Left ventricle myocardium superior (tissue), 1 donor: ENCODE measurements around the gene SIGLEC1. TPM values are rescaled to one million over a fixed set of nuclear protein-coding genes. Genes with fewer than 3 reads are reported as not detected.

Source experiments
- ATAC-seq: fragments of 200-7000 bp; cut with Tn5 transposase; one replicate; pipeline ENCODE4 v1.9.1; 2020; ENCODE audit warnings: mild to moderate bottlenecking, moderate library complexity
- DNase-seq: peaks from one replicate; pipeline ENCODE4 v3.0.0-alpha.2; 2020
- intact Hi-C: fragments of 100-400 bp; cut with micrococcal nuclease; formaldehyde crosslinking; loops from one replicate; pipeline ENCODE4 v1.11.0; 2022
- long read RNA-seq: library from polyadenylated mRNA; unstranded; transcript quantifications from one replicate; pipeline ENCODE4 v2.0.0, GENCODE V29; 2021
- total RNA-seq: library from RNA; stranded (reverse); fragmentation: NEBNext Ultra II Directional; extraction: Animal tissue kit (Norgen Biotek cat#: 25700); gene quantifications from one replicate; pipeline ENCODE4 v1.2.1, GENCODE V29; 2021
- donor health status: DM: no; HTN: yes; CAD: no; lungs with severe emphysema.

Gene SIGLEC1
- 7.1 TPM for total RNA-seq
- long read RNA-seq, partial matches to known transcripts = 5 of 5 reads
- long read RNA-seq, other reads (novel, unspliced or antisense) = 0 of 5 reads

DNA sequence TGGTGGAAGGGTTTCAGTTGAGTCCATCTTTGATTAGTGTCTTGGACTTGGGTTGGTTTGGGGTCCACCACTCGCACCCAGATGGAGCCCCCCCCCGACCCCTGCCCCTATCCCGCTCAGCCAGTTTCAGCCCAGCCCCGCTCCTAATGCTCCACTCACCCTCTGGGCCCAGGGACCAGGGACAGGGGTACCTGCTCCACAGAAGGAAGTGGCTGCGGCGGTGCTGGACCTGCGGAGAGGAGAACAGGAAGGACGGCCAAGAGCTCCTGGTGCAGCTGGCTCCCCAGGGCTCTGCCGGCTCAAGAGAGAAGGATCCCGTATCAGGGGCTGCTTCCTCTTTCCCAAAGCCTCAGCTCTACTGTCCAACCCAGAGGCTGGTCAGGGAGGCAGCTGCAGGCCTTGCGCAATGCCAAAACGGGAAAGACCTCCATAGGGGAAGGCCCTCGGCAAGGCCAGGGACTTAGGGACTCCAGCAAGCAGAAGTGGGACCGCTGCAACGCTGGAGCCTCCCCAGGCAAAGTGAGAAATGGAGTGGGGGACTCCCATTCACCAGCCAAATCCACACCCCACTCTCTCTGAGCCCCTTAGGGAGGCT is at the start of gene SIGLEC1:
SIGLEC1 (minus strand) TSS at position 322 of the 595 bp plus-strand sequence. CDS start 5,472 bp downstream, outside the sequence.
- ATAC-seq (peak; percentile 69), DNase-seq (peak; percentile 77)
- intact Hi-C loops = no loop called here

GRCh38 chr20:3760655-3761348 is 48.4 kb upstream of the SIGLEC1 start:
- no peak for ATAC-seq
- no peak for DNase-seq
- intact Hi-C loops = no loop called here

DNA sequence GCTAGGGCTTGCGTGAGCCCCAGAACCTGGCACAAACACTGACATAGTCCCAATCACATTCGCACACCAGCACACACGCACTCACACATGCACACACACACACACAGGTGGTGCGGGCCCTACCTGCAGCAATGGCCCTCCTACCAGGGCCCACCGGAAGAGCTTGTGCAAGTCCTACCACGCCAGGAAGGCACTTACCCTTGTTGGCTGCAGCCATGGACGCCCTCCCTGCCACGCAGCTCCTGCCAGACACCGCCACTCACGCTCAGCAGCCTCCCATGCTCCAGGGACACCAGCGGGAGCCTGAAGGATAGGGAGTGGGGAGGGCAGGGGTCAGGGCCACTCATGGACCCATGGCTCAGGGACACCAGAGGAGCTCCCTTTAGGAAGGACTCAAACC is 47.5 kb upstream of the SIGLEC1 start:
- intact Hi-C loops = no loop called here

DNA sequence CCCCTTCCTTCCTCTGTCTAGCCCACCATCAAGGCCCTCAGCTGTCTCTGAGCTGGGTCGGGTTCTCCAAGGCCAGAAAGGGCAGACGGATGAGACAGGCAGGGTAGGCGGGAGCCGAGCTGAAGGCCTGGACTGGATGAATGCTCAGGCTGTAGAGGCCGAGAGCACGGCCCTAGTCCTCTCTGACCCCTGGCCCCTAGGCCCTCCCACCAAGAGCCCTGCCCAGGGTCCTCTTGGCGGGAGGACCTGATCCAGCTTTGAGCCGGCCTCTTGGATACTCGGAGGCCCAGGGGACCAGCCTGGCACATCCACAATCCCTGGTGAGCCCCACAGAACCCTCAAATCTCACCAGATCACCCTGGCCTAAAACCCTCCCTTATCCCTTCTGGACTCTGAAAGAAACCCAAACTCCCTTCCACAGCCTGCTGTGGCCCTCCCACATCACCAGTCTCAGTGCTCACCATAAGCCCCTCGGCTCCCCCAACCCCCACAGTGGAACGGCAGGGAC is 47.0 kb upstream of the SIGLEC1 start:
- ATAC-seq (peak; percentile 26), DNase-seq (peak; percentile 28)
- intact Hi-C loops = no loop called here

More for the DNA sequence above, 47.5 kb upstream of the SIGLEC1 start:
- ATAC-seq (no peak), DNase-seq (peak; percentile 21)

DNA sequence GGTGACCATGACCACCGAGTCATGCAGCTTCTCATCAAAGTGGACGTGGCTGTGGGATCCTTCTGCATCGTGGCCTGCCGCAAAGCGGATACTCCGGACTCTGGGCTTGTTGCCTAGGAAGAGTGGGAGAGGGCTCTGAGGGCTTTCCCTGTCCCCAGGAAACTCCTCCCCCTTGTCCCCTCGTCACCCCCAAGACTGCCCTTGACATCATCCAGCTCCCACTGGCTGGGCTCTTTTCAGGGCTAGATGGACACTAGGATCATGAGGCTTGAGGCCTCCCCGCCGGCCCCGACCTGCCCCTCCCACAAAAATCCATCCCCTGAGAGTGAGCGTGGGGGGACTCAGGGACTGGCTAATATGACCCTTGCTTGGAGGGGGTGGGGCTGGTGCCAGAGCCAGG is 46.2 kb upstream of the SIGLEC1 start:
- intact Hi-C loops = no loop called here
- DNase-seq (peak; percentile 47), ATAC-seq (peak; percentile 50)

DNA sequence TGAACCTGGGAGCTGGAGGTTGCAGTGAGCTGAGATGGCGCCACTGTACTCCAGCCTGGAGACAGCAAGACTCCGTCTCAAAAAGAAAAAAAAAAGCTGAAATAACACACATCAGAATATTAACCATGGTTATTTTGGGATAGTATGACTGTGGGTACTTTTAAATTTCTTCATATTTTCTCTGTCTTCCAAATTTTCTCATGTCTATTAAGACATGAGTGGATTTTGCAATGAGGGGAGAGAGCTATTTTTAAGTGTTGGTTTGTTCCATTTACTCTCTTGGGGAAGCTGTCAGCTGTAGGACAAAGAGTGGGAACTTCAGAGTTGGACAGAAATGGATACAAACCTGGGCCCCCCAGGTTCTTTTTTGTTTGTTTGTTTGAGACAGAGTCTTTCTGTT is 44.9 kb upstream of the SIGLEC1 start:
- intact Hi-C loops = no loop called here
- no peak for ATAC-seq
- DNase-seq = no peak

DNA sequence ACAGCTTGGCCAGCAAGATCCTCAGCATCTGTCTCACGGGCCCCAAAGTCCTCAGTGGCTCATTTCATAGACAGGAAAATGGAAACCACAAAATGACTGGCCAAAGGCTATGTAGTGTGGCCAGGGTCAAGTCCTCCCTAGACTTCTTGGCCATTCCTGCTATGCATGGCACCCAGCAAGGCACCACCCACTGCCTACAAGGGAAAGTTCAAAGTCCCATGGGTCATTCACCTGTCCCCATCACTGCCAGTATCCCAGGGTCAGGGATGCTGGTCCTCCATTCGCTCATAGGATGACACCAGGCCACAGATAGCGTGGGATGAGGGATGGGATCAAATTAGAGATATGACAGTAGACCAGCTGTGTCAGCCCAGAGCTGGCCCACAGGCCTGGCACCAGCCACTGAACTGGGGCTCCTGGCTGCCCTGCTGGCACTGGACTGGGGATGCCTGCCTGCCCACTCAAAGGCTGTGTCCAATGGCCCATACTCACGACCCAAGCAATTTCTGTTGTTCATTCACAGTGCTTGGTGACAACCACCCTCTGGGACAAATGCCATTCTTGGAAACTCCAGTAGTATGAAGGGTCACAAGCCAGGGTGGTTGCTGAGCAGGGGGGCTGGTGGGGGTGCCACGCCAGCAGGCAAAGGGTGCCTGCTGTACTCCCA is 43.5 kb upstream of the SIGLEC1 start:
- DNase-seq = peak; percentile 9
- ATAC-seq = no peak
- intact Hi-C loops = no loop called here

DNA sequence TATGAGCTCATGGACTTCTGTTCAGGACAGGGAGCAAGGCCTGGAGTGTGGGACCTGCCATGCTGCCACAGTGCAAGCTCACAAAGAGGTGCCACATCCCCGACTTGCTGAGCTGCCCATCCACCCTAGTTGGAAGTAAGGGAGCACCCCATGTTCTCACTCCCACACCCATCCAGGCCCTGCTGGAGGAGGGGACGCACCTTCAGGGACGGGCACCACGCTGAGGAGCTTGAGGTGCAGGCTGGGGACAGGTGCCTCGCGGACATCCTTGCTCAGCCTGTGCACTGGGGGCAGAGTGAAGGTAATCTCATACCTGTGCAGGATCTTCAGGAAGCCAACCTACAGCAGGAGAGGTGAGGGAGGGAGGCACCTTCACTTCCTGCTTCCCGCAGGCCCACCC is 42.9 kb upstream of the SIGLEC1 start:
- intact Hi-C loops = no loop called here
- ATAC-seq = no peak
- peak; percentile 28 for DNase-seq

- DNase-seq = no peak
- intact Hi-C loops = no loop called here
- ATAC-seq = no peak
Measured at GRCh38 chr20:3754276-3754630, 41.9 kb upstream of the SIGLEC1 start.

GRCh38 chr20:3753501-3754275 is 41.3 kb upstream of the SIGLEC1 start:
- no peak for DNase-seq
- intact Hi-C loops = no loop called here
- ATAC-seq = no peak

GRCh38 chr20:3753098-3753497 is 40.7 kb upstream of the SIGLEC1 start:
- DNase-seq (no peak), ATAC-seq (peak; percentile 71)
- intact Hi-C loops = no loop called here

GRCh38 chr20:3752386-3752759 is 40.0 kb upstream of the SIGLEC1 start:
- ATAC-seq = no peak
- DNase-seq = no peak
- intact Hi-C loops = no loop called here

GRCh38 chr20:3751675-3752385 is 39.4 kb upstream of the SIGLEC1 start:
- intact Hi-C loops = no loop called here
- peak; percentile 78 for DNase-seq
- ATAC-seq = peak; percentile 67

- ATAC-seq (no peak), DNase-seq (no peak)
- intact Hi-C loops = no loop called here
Measured at GRCh38 chr20:3751305-3751674, 38.9 kb upstream of the SIGLEC1 start.

DNA sequence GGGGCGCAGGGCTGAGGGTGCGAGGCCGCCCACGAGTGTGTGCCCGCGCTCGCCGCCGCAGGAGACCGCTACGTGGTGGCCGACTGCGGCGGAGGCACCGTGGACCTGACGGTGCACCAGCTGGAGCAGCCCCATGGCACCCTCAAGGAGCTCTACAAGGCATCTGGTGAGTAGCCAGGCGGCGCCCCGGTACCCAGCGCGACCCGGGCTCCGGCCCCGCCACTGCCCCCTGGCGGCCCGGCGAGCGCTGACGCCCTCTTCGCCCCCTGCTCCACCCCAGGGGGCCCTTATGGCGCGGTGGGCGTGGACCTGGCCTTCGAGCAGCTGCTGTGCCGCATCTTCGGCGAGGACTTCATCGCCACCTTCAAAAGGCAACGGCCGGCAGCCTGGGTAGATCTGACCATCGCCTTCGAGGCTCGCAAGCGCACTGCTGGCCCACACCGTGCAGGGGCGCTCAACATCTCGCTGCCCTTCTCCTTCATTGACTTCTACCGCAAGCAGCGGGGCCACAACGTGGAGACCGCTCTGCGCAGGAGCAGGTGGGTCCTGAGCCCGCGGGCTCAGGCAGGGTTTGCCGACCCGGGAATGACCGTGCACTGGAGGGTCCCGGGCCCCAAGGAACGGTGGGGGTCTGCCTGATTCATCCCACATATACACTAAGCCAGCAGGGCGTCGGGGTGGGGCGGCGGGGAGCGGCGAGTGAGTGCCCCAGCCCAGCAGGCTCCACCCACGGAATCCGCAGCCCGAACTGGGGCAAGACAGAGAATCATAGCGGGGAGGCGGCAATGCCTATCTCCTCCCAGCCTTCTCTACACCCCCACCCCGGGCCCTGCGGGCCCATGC is 37.5 kb upstream of the SIGLEC1 start:
- DNase-seq = no peak
- no peak for ATAC-seq
- intact Hi-C loops = no loop called here

DNA sequence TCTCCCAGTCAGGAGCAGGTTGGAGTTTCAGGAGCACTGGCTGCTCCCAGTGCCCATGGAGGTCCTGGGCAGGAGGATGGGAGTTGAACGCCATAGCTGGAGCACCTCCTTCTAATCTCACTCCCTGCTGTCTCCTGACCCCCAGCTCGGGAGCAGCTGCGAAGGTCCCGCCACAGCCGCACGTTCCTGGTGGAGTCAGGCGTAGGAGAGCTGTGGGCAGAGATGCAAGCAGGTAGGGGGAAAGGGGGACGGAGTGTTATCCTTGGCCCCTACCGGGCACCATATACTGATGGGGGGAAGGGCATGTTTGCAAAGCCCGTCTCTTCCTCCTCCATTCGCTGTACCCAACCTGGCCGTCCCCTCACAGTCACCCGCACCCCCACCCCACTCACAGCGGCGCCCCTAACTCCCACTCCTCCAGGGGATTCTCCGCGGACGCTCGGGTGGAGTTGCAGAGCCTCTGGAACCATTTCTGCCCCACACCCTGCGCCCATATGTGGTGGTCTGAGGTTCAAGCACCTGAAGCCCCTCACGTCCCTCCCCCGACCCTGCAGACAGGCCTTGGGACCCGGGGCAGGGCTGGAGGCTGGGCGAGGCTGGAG is 36.8 kb upstream of the SIGLEC1 start:
- peak; percentile 23 for DNase-seq
- ATAC-seq = no peak
- intact Hi-C loops = no loop called here

- ATAC-seq (no peak), DNase-seq (no peak)
- intact Hi-C loops = no loop called here
Measured at GRCh38 chr20:3748073-3748472, 35.7 kb upstream of the SIGLEC1 start.

GRCh38 chr20:3747471-3747870 is 35.1 kb upstream of the SIGLEC1 start:
- DNase-seq = no peak
- intact Hi-C loops = no loop called here

More at GRCh38 chr20:3747471-3747870, 35.1 kb upstream of the SIGLEC1 start:
- ATAC-seq = no peak
